HG02588 (cell line): ENCODE measurements around the gene ACVRL1.

Experiments used
- ATAC-seq: cut with Tn5 transposase; IDR thresholded peaks from one replicate; pipeline ENCODE4 v1.9.1; 2021; ENCODE audit warnings: mild to moderate bottlenecking, moderate library complexity; ENCODE audit not compliant: unreplicated experiment

ACVRL1 gene

GRCh38 chr12:51914034-51914923 is 7.0 kb downstream of the ACVRL1 start:
- ATAC-seq: no peak

GRCh38 chr12:51915003-51915625 is 7.8 kb downstream of the ACVRL1 start:
- no peak for ATAC-seq

GRCh38 chr12:51915951-51916350 is 8.6 kb downstream of the ACVRL1 start:
- ATAC-seq: no peak

GRCh38 chr12:51917041-51917590 is 9.8 kb downstream of the ACVRL1 start:
- no peak for ATAC-seq

GRCh38 chr12:51917746-51918453 is 10.6 kb downstream of the ACVRL1 start:
- no peak for ATAC-seq

GRCh38 chr12:51920046-51920445 is 12.7 kb downstream of the ACVRL1 start:
- ATAC-seq: no peak

- ATAC-seq: no peak
Observed at GRCh38 chr12:51921017-51921725, 13.9 kb downstream of the ACVRL1 start.

- no peak for ATAC-seq
Observed at GRCh38 chr12:51922146-51922545, 14.8 kb downstream of the ACVRL1 start.

GRCh38 chr12:51922762-51923505 is 15.6 kb downstream of the ACVRL1 start:
- no peak for ATAC-seq

- ATAC-seq: no peak
Observed at GRCh38 chr12:51923506-51924365, 16.4 kb downstream of the ACVRL1 start.

GRCh38 chr12:51924551-51925319 is 17.4 kb downstream of the ACVRL1 start:
- peak; percentile 56 for ATAC-seq

GRCh38 chr12:51925346-51926063 is 18.2 kb downstream of the ACVRL1 start:
- no peak for ATAC-seq

- no peak for ATAC-seq
Observed at GRCh38 chr12:51926064-51926632, 18.8 kb downstream of the ACVRL1 start.

- no peak for ATAC-seq
Observed at GRCh38 chr12:51926718-51927117, 19.4 kb downstream of the ACVRL1 start.

GRCh38 chr12:51932218-51933076 is 25.1 kb downstream of the ACVRL1 start:
- no peak for ATAC-seq

- ATAC-seq: no peak
Observed at GRCh38 chr12:51934080-51934479, 26.8 kb downstream of the ACVRL1 start.
